ENCODE data around the gene TEX12. TPM values are rescaled to one million over a fixed set of nuclear protein-coding genes. Genes with fewer than 3 reads are reported as not detected.

The TEX12 gene
- total and polyA plus RNA-seq, 2 of the 8 experiments (the other 6 are each of a cell fraction or from before 2014, with no cell fraction given): not detected

DNA sequence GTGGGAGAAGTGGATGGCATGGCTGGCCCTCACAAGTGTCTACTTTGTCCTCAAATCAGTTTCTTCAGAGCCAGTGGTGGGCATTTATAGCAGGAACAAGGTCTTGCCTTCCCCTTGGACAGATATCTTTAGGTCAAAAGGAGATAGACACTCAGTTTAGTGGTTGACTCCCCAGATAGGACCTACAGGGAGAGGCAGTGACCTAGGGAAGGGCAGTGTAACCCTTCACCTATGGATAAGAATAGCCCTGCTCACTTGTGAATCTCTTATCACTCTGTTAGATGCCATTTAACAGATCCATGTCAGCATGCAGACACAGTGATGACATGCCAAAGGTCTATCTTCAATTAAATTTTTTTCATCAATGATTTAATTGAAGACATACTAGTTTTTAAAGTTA lies 19.1 kb downstream of the TEX12 start:
- H3K4ac ChIP-seq (replicated peaks; ENCODE audit: insufficient read length, low read depth, low read length): no peak overlapping the region
- H3K23me2 ChIP-seq (ENCODE audit: low read depth, low read length): no peaks in the 10 kb centered on the region
- no peak overlapping the region for H4K8ac ChIP-seq (ENCODE audit: extremely low read depth, insufficient read depth, low read length)
- H3K23ac ChIP-seq (ENCODE audit: insufficient read length): no peak overlapping the region
- ChIA-PET CTCF (ENCODE audit: partially characterized antibody) (no interaction called here), POLR2A (ENCODE audit: partially characterized antibody) (no interaction called here)
- H3K9me3 ChIP-seq (ENCODE audit: insufficient read depth in 2 of 2, low read depth in 1 of 2, low read length in 1 of 2): no peaks in the 10 kb centered on the region
- no peaks in the 10 kb centered on the region for H3K27me3 ChIP-seq (replicated peaks in 1 of 4; ENCODE audit: control insufficient read depth in 3 of 4, extremely low read depth in 1 of 4, insufficient read depth in 3 of 4, low read length in 3 of 4)
- no peak overlapping the region for H4K5ac ChIP-seq (ENCODE audit: insufficient read length, low read depth, low read length)
- H3K4me3 ChIP-seq (ENCODE audit: extremely low read depth in 1 of 4, insufficient read depth in 2 of 4, low read depth in 3 of 4, low read length in 4 of 4): no peak overlapping the region
- no peak overlapping the region for H2BK15ac ChIP-seq (ENCODE audit: low read length)
- no peak overlapping the region for H2AK5ac ChIP-seq (ENCODE audit: low read depth, low read length)
- H3K4me1 ChIP-seq (replicated peaks in 1 of 4; ENCODE audit: control insufficient read depth in 3 of 4, insufficient read depth in 4 of 4, low read length in 3 of 4): no peaks in the 10 kb centered on the region
- H3K56ac ChIP-seq (replicated peaks; ENCODE audit: insufficient read length, low read depth, low read length): no peak overlapping the region
- H3K27ac ChIP-seq (ENCODE audit: low read depth, low read length): no peak overlapping the region
- H2AFZ ChIP-seq (ENCODE audit: low read length): no peak overlapping the region
- H4K91ac ChIP-seq (replicated peaks; ENCODE audit: insufficient read length, low read length): no peak overlapping the region
- no peak overlapping the region for H3K9ac ChIP-seq (replicated peaks in 1 of 4; ENCODE audit: extremely low read depth in 1 of 4, low read depth in 3 of 4, low read length in 3 of 4)
- FAIRE-seq (no peak), DNase-seq (ENCODE audit: low read depth in 1 of 2, low spot score in 2 of 2) (no peak)
- no peaks in the 10 kb centered on the region for H3K79me2 ChIP-seq (ENCODE audit: control insufficient read depth in 1 of 2, insufficient read depth in 2 of 2, low read length in 2 of 2)
- no peak overlapping the region for H2BK12ac ChIP-seq (ENCODE audit: low read depth, low read length)
- H3K18ac ChIP-seq (ENCODE audit: extremely low read depth, low read length): no peak overlapping the region
- no peak overlapping the region for H2BK120ac ChIP-seq (replicated peaks; ENCODE audit: low read depth, low read length)
- H3K79me1 ChIP-seq (ENCODE audit: low read depth, low read length): no peaks in the 10 kb centered on the region
- no peak overlapping the region for H2BK20ac ChIP-seq (ENCODE audit: low read length)
- no peak overlapping the region for H3K4me2 ChIP-seq (ENCODE audit: insufficient read depth in 1 of 2, low read depth in 2 of 2, low read length in 2 of 2)
- no peaks in the 10 kb centered on the region for H4K20me1 ChIP-seq (replicated peaks in 1 of 2; ENCODE audit: control insufficient read depth in 1 of 2, insufficient read depth in 2 of 2, low read length in 2 of 2)
- TF ChIP-seq CBX8 (IDR thresholded peaks at IDR 0.05; ENCODE audit: borderline replicate concordance, low read depth, low read length) (no peak), SIX5 (IDR thresholded peaks at IDR 0.05; ENCODE audit: low read depth, low read length) (no peak), GABPA (IDR thresholded peaks at IDR 0.05; ENCODE audit: borderline replicate concordance, insufficient read depth, low read length) (no peak), JUN (IDR thresholded peaks at IDR 0.05; ENCODE audit: low read depth, low read length) (no peak), ZNF274 (IDR thresholded peaks at IDR 0.05; ENCODE audit: borderline replicate concordance, extremely low read depth, low read length) (no peak), JUND (IDR thresholded peaks at IDR 0.05; ENCODE audit: low read length) (no peak), CHD1 (IDR thresholded peaks at IDR 0.05; ENCODE audit: low read depth, low read length) (no peak), SP1 (IDR thresholded peaks at IDR 0.05; ENCODE audit: low read depth, low read length) (no peak), FOSL1 (IDR thresholded peaks at IDR 0.05; ENCODE audit: insufficient read depth, low read depth, low read length) (no peak), SIN3A (conservative IDR thresholded peaks at IDR 0.05 in 1 of 2, IDR thresholded peaks at IDR 0.05 in 1 of 2; ENCODE audit: low read depth in 1 of 2, low read length in 2 of 2) (no peak)
- TF ChIP-seq, protein P1, sequence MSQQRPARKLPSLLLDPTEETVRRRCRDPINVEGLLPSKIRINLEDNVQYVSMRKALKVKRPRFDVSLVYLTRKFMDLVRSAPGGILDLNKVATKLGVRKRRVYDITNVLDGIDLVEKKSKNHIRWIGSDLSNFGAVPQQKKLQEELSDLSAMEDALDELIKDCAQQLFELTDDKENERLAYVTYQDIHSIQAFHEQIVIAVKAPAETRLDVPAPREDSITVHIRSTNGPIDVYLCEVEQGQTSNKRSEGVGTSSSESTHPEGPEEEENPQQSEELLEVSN (IDR thresholded peaks at IDR 0.05): no peak
- no peak overlapping the region for H2BK5ac ChIP-seq (ENCODE audit: low read depth, low read length)
- H3K14ac ChIP-seq (ENCODE audit: insufficient read length): no peak overlapping the region
- H3K36me3 ChIP-seq (ENCODE audit: control insufficient read depth in 2 of 4, insufficient read depth in 4 of 4, low read length in 3 of 4): no peaks in the 10 kb centered on the region
